ENCODE measurements around the gene TAF1B.

Gene TAF1B

GRCh38 chr2:9941996-9942390, 98.7 kb downstream of the TAF1B start:
- no peak for DNase-seq (ENCODE audit: low read depth)

- DNase-seq (ENCODE audit: low read depth): no peak
Measured at GRCh38 chr2:9944330-9944758, 101.1 kb downstream of the TAF1B start.

GRCh38 chr2:9945596-9945995, 102.3 kb downstream of the TAF1B start:
- no peak for DNase-seq (ENCODE audit: low read depth)

- DNase-seq (ENCODE audit: low read depth): no peak
Measured at GRCh38 chr2:9946076-9946475, 102.8 kb downstream of the TAF1B start.

GRCh38 chr2:9946818-9947217, 103.5 kb downstream of the TAF1B start:
- no peak for DNase-seq (ENCODE audit: low read depth)

GRCh38 chr2:9948721-9949120, 105.4 kb downstream of the TAF1B start:
- no peak for DNase-seq (ENCODE audit: low read depth)

GRCh38 chr2:9949239-9949991, 106.1 kb downstream of the TAF1B start:
- DNase-seq (ENCODE audit: low read depth): no peak

- no peak for DNase-seq (ENCODE audit: low read depth)
Measured at GRCh38 chr2:9949992-9950520, 106.8 kb downstream of the TAF1B start.

- DNase-seq (ENCODE audit: low read depth): no peak
Measured at GRCh38 chr2:9950521-9951271, 107.4 kb downstream of the TAF1B start.

- DNase-seq (ENCODE audit: low read depth): no peak
Measured at GRCh38 chr2:9951272-9951521, 107.9 kb downstream of the TAF1B start.

GRCh38 chr2:9951522-9952285, 108.4 kb downstream of the TAF1B start, which contains the start of gene GRHL1:
Gene GRHL1, plus strand, starts transcription at chr2:9951693. Its CDS starts 141 bp downstream, at chr2:9951834.
- peak; percentile 73 for DNase-seq (ENCODE audit: low read depth)

- no peak for DNase-seq (ENCODE audit: low read depth)
Measured at GRCh38 chr2:9952286-9952737, 109.0 kb downstream of the TAF1B start.

- no peak for DNase-seq (ENCODE audit: low read depth)
Measured at GRCh38 chr2:9952856-9953503, 109.7 kb downstream of the TAF1B start.

- DNase-seq (ENCODE audit: low read depth): no peak
Measured at GRCh38 chr2:9954136-9954535, 110.9 kb downstream of the TAF1B start.

GRCh38 chr2:9958057-9958456, 114.8 kb downstream of the TAF1B start:
- no peak for DNase-seq (ENCODE audit: low read depth)

- no peak for DNase-seq (ENCODE audit: low read depth)
Measured at GRCh38 chr2:9959262-9959661, 116.0 kb downstream of the TAF1B start.

GRCh38 chr2:9961013-9961412, 117.7 kb downstream of the TAF1B start:
- DNase-seq (ENCODE audit: low read depth): no peak

- no peak for DNase-seq (ENCODE audit: low read depth)
Measured at GRCh38 chr2:9964334-9964980, 121.2 kb downstream of the TAF1B start.

- DNase-seq (ENCODE audit: low read depth): no peak
Measured at GRCh38 chr2:9965119-9965822, 122.0 kb downstream of the TAF1B start.

- no peak for DNase-seq (ENCODE audit: low read depth)
Measured at GRCh38 chr2:9966491-9967022, 123.3 kb downstream of the TAF1B start.
